ENCODE measurements around the gene PIERCE2.

- TF ChIP-seq YY1 (IDR thresholded peaks at IDR 0.05; ENCODE audit: insufficient read depth, insufficient read length) (no peak), SUZ12 (IDR thresholded peaks at IDR 0.05; ENCODE audit: extremely low read depth, insufficient read depth, insufficient read length) (no peak)
Observed at GRCh38 chr15:55434989-55435825, 26.9 kb downstream of the PIERCE2 start.
